Jurkat, Clone E6-1 (cell line): ENCODE data around the gene CARD10.
"Not testable (repeated sequence)": the region's sequence is repeated elsewhere in the genome, so short reads cannot be mapped to it uniquely, and the experiment has no call there.

Source experiments
- DNase-seq: peaks from one replicate; pipeline ENCODE4 v3.0.0-alpha.2; 2011; ENCODE audit warnings: low read depth, low spot score
- H3K4me3 ChIP-seq: 2 replicates; pipeline ENCODE4 v1.5.1; 2011; ENCODE audit warnings: mild to moderate bottlenecking, low read length, control low read depth, moderate library complexity

CARD10 gene

GRCh38 chr22:37479196-37479595 is 40.0 kb downstream of the CARD10 start:
- DNase-seq: no peak
- no peak overlapping the region for H3K4me3 ChIP-seq

- DNase-seq: peak; percentile 81
- no peak overlapping the region for H3K4me3 ChIP-seq
Measured at GRCh38 chr22:37476389-37477329, 42.6 kb downstream of the CARD10 start.

- DNase-seq: no peak
- H3K4me3 ChIP-seq: no peak overlapping the region
Measured at GRCh38 chr22:37474447-37475090, 44.6 kb downstream of the CARD10 start.

- no peak overlapping the region for H3K4me3 ChIP-seq
- DNase-seq: no peak
Measured at GRCh38 chr22:37473437-37473946, 45.7 kb downstream of the CARD10 start.

GRCh38 chr22:37472418-37473006 is 46.7 kb downstream of the CARD10 start:
- DNase-seq: no peak
- H3K4me3 ChIP-seq: no peak overlapping the region

GRCh38 chr22:37471727-37472417 is 47.3 kb downstream of the CARD10 start:
- H3K4me3 ChIP-seq: no peak overlapping the region
- DNase-seq: no peak

- DNase-seq: no peak
- no peak overlapping the region for H3K4me3 ChIP-seq
Measured at GRCh38 chr22:37470087-37470445, 49.1 kb downstream of the CARD10 start.

GRCh38 chr22:37469416-37470086 is 49.7 kb downstream of the CARD10 start:
- H3K4me3 ChIP-seq: no peak overlapping the region
- no peak for DNase-seq

GRCh38 chr22:37468201-37468695 is 51.0 kb downstream of the CARD10 start:
- DNase-seq, H3K4me3 ChIP-seq: not testable (repeated sequence)

- H3K4me3 ChIP-seq: no peak overlapping the region
- no peak for DNase-seq
Measured at GRCh38 chr22:37467391-37467955, 51.7 kb downstream of the CARD10 start.

GRCh38 chr22:37464181-37464580 is 55.0 kb downstream of the CARD10 start:
- no peak overlapping the region for H3K4me3 ChIP-seq
- no peak for DNase-seq

- no peak overlapping the region for H3K4me3 ChIP-seq
- no peak for DNase-seq
Measured at GRCh38 chr22:37462983-37463382, 56.2 kb downstream of the CARD10 start.

GRCh38 chr22:37462436-37462835 is 56.8 kb downstream of the CARD10 start:
- DNase-seq: no peak

GRCh38 chr22:37461961-37462360 is 57.3 kb downstream of the CARD10 start:
- H3K4me3 ChIP-seq: no peak overlapping the region
- DNase-seq: no peak

More at GRCh38 chr22:37462436-37462835, 56.8 kb downstream of the CARD10 start:
- H3K4me3 ChIP-seq: no peak overlapping the region

- no peak overlapping the region for H3K4me3 ChIP-seq
- DNase-seq: no peak
Measured at GRCh38 chr22:37460684-37461083, 58.5 kb downstream of the CARD10 start.

- DNase-seq: no peak
- H3K4me3 ChIP-seq: no peak overlapping the region
Measured at GRCh38 chr22:37459206-37459605, 60.0 kb downstream of the CARD10 start.

- no peak overlapping the region for H3K4me3 ChIP-seq
- DNase-seq: peak; percentile 48
Measured at GRCh38 chr22:37457093-37457893, 61.9 kb downstream of the CARD10 start.

GRCh38 chr22:37456346-37456745 is 62.9 kb downstream of the CARD10 start:
- no peak for DNase-seq
- no peak overlapping the region for H3K4me3 ChIP-seq
